Mesenteric fat pad (tissue), 1 donor: ENCODE data around the gene SEMA5B. TPM values are rescaled to one million over a fixed set of nuclear protein-coding genes. Genes with fewer than 3 reads are reported as not detected.

Experiments
- DNase-seq: peaks from one replicate; pipeline ENCODE4 v3.0.0-alpha.2; 2020; ENCODE audit warnings: low spot score
- total RNA-seq: library from RNA; stranded (reverse); fragmentation: NEBNext Ultra II Directional; extraction: Animal tissue kit (Norgen Biotek cat#: 25700); gene quantifications from one replicate; pipeline ENCODE4 v1.2.1, GENCODE V29; 2021
- donor health status: DM: yes; HTN: yes; CAD: no.

The SEMA5B gene
- total RNA-seq, 1 donor from 2014 or later: not detected

DNA sequence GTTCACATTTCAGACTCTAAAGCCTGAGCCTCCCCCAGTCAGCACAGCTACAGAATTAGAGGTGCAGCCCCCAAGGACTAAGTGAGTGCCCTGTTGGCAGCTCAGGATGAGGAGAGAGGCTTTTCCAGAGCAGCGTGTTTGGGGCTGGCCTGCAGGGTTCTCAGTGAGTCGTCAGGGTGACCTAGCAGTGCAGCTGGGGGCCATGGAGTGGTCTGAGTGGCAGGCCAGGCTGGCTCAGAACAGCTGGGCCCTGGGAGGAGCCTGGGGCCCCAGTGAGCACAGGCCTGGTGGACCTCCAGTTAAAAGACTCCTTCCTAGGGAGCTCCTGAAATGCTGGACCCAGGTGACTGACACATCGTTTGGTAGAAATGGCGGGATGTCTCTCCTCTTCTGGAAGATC lies 124.4 kb downstream of the SEMA5B start:
- DNase-seq: no peak

DNA sequence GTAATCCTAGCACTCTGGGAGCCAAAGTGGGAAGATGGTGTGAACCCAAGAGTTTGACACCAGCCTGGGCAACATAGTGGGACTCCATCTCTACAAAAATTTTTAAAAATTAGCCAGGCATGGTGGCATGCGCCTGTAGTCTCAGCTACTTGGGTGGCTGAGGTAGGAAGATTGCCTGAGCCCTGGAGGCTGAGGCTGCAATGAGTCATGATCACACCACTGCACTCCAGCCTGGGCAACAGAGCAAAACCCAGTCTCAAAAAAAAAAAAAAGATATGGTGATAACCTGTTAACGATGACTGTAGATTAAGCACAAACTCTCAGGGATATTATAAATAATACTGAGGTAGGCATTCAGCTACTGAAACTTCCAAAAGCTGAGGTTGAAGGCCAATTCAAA lies 125.2 kb downstream of the SEMA5B start:
- DNase-seq: no peak

DNA sequence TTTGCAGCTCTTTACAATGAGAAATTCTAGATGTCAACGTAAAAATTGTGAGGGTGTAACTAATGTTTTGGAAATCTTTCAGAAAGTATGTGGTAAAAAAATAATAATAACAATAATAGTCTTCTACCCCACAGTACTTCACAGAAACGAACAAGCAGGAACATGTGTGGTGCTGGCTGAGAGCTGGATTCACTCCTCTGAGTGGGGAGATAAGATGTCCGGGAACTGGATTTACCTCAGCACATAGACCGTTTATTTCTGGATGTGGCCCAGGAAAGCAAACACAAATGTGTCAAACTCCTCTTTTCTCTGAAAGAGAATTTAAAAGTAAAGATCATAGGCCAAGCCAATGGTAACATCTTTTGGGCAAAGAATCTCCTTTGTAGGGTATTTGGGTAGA lies 129.3 kb downstream of the SEMA5B start:
- DNase-seq: no peak

DNA sequence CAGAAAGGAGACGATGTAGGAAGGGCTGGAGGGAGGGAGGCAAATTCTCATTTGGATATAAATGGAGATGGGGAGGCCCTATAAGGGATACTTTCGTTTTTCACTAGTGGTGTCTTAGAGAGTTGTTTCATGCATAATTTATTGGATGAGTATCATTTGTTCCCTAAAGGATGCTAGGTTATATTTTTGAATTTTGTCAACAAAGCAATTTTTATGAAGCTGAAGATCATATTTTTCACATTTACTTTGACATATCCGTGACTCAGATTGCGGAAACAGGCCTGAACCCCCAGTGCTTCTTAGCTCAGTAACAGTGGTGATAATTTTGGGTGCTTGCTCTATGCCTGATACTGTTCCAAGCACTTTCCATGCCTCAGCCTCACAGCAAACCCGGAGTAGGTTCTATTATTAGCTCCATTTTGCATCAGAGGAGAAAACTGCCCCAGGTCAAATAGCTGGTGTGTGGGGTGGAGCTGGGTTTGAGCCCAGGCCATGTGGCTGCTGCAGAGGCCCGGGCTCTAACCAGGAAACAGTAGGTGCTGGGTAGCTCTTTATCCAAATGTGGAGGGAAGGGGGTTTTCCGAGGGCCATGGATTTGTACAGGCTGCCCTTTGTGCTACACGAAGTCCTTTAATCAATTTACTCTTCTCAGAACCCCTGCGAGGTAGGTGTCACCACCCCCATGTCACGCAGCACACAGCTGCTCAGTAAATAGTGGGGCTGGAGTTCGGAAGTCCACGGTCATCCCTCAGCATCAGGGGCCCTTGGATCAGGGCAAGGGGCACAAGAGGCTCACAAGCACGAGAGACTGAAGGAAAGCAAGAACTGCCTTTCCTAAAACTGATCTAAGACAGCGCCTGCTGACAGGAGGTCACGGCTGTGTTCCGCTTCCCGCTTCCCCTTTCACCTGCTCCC lies 133.6 kb downstream of the SEMA5B start:
- DNase-seq: no peak

DNA sequence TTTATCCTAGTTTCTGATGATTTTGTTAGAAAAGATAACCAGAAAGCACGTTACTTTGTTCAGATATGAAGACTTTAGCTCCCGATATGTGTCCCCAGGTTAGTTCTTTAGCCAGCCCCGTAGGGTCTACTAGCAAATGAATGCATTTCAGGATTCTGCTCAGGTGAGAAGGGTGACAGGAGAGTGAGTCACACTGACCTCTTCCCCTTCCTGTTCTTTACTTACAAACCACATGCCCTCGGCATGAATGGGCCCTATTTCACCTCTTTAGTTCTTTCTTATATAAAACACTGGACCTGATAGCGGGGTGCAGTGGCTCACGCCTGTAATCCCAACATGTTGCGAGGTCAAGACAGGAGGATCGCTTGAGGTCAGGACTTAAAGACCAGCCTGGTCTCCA lies 134.3 kb downstream of the SEMA5B start:
- no peak for DNase-seq

DNA sequence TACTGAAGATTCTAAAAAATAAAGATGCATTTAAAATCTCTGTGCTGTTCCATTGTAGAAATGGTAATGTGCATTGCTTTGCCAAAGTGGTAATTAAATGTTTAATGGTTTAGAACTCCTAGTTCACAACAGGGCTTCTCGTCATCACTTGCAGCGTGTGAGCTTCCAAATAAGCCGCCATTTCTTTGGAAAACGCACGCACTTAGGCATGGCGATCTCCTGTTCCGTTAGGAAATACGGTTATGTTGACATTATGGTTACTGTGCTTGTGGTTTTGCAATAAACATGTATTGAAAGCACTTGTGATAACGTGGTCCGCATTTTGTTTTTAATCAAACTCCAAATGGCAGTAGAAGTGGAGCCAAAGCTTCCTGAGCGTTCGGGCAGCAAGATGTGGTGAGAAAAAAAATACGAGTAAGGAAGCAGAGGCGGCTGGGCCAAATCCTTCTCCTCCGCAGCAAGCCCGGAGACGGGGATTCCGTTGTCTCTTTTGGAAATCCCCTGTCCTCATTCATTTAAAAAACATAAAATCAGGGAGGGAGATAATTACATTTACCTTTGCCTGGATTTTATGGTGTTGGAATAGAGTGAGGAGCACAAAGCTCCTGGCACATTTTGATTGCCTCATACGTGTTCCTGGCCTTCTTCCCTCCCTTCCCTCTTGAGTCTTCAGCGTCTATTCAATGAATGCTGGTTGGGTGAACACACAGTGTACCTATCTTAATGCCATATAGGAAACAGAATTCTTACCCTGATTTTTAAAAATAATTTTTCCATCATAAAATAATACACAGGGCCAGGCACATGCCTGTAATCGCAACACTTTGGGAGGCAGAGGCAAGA lies 135.2 kb downstream of the SEMA5B start:
- DNase-seq: no peak

DNA sequence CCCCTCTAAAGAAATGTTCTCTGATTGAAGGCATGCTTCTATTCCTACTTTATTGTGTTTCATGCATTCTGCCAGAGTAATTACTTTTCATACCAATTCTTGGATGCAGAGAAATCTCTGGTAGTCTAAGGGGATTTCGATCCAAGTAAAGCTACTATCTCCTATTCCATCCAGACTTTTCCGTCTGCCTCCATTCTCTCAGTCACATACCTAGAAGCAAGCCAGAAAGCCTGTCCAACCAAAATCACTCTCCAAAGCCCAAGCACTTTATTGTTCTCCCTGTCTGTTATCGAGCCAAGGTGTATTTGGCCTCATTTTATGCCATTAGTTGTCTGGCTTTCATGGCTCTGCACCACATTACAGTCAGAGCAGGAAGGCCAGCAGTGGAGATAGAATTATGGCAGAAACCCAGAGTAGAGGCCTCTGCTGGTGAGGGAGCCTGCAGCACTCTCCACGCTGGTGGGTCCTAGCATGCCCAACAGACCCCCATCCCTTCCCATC lies 136.8 kb downstream of the SEMA5B start:
- no peak for DNase-seq

DNA sequence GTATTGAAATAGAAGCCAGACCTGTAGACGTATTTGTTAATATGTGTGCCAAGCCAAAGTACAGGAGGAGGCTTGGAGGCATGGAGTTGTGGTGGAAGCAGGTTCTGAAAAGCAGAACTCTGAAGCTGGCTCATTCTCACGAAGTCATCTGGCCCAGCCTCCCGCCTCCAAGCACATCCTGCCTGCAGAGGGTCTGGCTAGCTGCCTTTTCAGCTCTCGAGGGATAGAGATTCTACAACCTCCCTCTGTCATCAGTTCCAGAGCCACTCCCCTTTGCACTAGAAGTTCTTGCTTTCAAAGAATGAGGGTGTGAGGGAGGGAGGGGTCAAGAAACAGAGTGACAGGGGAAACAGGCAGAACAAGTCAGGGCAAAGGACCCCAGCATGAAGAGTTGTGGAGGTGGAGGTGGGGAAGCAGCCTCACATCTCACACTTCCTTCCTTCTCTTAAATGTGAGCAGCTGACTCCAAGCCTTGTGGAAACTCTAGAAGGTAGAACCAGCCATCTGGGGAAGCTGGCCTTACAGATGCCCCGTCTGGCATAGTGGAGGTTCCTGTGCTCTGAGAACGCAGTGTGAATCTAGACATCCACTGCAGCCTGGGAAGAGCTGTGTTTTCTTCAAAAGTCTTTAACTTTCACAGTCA lies 137.4 kb downstream of the SEMA5B start:
- DNase-seq: no peak

DNA sequence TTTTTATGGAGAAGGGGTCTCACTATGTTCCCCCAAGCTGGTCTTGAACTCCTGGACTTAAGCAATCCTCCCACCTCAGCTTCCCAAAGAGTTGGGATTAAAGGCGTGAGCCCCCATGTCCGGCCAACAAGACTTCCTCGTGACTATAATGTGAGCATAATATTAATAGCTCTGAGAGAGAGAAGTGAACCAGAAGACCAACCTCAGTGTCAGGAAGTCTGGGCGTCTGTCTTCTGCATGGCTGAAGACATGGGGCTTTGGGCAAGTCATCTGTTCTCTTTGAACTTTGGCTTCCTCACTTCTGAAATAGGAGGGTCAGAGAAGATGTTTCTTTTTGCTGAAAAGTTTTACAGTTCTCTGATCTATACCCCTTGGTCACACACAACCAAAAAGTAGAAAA lies 140.6 kb downstream of the SEMA5B start:
- DNase-seq: no peak

DNA sequence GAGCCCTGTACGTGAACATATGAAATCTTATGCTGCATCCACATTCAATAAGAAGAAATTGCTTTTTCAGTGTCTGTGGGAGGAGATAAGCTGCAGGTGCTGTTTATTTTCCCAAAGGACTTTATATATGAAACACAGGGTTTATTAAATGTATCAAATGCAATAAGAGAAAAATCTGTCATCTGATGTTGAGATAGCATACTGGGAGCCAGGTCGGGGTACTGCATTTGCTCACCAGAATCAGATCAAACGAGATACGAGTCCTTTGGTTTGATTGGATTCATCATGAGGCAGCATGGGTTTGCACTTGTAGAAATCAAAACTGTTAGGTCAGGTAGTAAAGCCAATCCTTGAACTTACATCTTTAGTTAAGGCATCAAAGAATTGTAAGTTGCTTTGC lies 141.3 kb downstream of the SEMA5B start:
- DNase-seq: no peak

DNA sequence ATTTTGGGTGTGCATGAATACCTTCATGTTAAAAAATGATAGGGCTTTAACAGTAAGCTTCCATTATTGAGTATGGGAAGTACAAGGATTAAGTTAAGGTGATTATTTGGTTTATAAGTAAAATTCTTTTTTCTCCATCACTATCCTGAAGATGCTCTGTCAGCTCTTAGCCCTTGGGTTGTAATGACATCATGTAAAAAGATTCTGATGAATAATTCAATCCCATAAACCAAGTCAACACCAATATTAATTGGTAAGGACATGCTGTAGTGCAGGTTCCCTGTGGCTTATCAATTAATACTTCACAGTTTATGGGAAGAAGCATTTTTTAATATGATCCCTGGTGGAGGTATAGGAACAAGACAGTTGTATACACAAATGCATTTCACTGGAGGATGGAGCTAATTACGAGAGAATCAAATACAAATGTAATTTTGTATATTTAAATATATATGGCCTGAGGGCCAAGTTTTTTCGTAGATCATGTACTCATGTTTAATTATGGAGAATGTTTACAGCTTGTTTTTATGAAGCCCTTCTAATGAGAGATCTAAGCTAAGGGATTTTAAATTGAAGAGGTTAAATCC lies 145.1 kb downstream of the SEMA5B start:
- no peak for DNase-seq

DNA sequence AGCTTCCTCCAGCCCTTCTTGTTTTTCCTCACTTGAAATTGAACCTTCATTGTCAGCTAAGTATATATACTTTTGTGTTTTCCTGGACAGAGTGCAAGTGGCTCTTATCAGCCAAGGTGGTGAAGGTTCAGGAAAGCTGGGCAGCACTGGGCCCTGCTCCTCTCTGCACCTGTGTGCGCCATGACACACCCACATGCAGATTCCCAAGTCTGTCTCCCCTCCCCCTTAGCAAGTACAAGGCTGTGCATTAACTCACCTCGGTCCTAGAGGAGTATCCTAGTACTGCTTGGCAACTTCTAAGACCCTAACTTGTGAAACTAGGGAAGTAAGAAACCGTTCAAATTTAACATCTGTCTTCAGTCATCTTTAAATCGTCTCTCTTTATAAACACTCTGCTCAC lies 146.9 kb downstream of the SEMA5B start:
- DNase-seq: no peak

DNA sequence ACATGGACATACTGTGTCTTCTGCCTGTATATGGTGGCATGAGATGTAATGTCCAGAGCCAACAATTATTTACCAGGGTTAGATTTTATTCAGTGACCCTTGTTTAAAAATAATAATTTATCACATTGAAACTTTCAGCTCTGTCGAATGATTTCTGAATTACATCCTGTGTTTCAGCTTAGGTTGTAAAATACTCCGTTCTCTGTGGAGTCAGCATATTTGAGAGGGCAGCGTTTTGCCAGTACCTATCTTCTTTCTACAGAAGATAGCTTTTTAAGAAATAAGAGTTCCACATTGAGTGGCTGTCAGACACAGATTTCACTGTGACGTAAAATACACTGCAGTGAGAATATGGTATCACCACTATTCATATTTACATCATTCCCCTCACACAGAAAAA lies 147.4 kb downstream of the SEMA5B start:
- no peak for DNase-seq

DNA sequence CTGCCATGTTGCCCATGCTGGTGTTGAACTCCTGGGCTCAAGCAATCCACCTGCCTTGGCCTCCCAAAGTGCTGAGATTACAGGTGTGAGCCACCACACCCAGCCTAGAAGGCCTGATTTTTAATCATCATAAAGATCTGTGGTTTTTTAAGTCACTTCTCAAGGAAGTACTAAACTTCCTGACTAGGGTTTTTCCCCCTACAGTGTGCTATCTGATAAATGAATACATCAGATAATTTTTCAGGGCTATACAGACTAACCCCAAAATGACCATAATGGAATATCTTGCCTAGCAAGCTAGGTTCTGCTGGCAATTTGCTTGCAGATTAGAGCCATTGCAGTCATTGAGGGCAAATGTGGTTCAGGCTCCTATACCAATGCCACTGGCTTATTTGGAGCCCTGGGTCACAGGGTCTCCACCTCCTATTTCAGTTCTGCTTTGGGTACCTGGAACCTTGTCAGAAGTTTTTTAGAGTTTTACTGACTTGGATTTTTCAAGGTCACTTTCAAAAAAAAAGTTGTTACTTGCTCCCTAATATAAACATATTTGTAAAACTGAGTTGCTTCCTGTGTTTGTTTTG lies 151.9 kb downstream of the SEMA5B start:
- no peak for DNase-seq

DNA sequence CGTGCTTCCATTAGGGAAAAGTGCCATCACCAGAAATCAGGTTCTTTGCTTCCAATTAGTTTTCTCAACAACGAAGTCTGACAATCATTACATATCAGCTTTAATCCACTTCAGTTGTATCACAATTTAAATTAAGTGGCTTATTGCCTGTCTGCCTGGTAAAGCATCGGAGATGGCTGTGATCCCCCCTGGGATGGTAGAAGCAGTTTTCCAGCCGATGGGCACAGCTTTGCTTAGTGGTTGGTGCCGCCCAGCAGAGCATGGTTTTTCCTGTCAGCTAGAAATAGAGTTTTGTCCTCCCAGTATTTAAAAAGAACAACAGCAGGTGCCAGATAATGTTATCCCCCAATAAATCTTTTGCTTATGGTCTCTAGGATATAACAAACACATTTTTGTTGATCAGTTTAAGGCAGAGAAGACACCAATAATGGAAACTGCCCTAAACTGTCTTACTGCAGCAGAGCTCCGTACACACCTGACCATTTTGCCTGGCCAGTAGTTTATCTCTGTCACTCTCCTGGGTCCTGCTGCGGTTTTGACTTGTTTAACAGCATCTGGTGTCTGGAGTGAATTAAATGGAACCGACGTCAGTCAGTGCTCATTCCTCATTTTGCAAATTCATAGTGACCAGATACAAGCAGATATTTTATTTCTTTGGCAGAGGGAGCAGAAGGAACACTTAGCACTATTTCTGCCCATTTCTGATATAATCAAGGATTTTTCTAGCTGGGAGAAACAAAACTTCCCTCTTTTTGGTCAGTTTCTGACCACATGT lies 153.6 kb downstream of the SEMA5B start:
- DNase-seq: no peak

DNA sequence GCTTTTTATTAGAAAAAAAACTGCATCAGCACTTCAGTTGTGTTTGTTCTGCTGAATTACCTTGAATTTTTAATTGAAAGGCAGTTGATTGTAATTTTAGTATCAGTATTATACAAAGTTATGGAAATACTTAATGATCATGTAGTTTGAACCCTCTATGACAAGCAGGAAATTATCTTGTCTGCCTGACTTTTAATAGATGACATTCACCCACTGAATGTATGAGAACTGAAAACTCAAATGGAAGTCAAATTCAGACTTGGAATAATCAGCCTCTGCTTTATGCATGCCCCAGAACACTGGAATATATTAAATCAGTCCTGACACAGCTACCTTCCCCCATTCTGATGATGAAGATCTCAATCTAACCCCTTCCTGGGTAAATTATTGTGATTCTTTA lies 159.2 kb downstream of the SEMA5B start:
- DNase-seq: no peak

DNA sequence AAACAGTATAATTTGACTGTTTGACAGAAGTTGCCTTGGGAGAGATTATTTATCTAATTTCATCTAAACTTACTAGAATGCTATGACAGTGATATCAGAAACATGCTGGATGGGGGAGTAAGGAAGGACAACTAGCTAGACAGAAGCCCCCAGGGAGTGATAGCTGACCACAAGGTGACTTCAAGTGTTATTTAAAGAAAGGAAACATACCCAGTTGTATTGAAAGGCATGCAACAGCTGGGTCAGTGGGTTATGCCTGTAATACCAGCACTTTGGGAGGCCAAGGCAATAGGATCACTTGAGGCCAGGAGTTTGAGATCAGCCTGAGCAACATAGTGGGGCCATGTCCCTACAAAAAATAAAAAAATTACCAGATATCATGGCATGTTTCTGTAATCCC lies 163.1 kb downstream of the SEMA5B start:
- DNase-seq: no peak

DNA sequence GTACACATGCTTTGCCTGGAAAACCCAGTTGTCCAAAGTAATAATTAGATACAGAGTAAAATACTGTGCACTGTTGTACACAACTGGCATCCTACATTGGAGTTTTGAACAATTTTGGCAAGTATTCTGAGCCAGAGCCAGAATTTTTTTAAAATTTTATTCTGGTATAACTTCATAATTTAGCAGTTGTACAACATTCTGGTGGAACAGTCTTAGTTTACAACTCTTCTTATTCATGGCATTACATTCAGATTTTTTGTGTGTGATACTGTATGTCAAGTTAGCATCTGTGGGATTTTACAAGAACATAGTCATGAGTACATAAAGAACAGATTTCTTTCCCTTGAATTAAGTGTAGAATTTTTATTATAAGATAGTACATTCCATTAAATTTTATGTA lies 165.2 kb downstream of the SEMA5B start:
- no peak for DNase-seq
